Osteoblast (primary cell): ENCODE results near the gene KIF6. TPM values are rescaled to one million over a fixed set of nuclear protein-coding genes. Genes with fewer than 3 reads are reported as not detected.

Source experiments
- DNase-seq: peaks from one replicate; pipeline ENCODE4 v3.0.0; 2011; ENCODE audit warnings: low spot score, mixed read lengths; ENCODE audit not compliant: insufficient read length; ENCODE audit errors: missing footprints
- H2AFZ ChIP-seq: 2 replicates; pipeline ENCODE4 v1.6.0; 2011; ENCODE audit warnings: mild to moderate bottlenecking, low read length
- H3K27ac ChIP-seq: 2 replicates; pipeline ENCODE4 v1.5.1; 2011; ENCODE audit warnings: mild to moderate bottlenecking, low read depth, low read length, moderate library complexity
- H3K27me3 ChIP-seq: 2 replicates; pipeline ENCODE4 v1.6.0; 2012; ENCODE audit warnings: mild to moderate bottlenecking, control low read depth, inconsistent platforms, low read length, moderate library complexity; ENCODE audit not compliant: insufficient read depth
- H3K36me3 ChIP-seq: 2 replicates; pipeline ENCODE4 v1.5.1; 2011; ENCODE audit warnings: mild to moderate bottlenecking, low read length, control low read depth, moderate library complexity; ENCODE audit not compliant: insufficient read depth
- H3K4me1 ChIP-seq: 2 replicates; pipeline ENCODE4 v1.5.1; 2011; ENCODE audit warnings: mild to moderate bottlenecking, low read length, control low read depth, moderate library complexity; ENCODE audit not compliant: insufficient read depth
- H3K4me2 ChIP-seq: 2 replicates; pipeline ENCODE4 v1.6.0; 2011; ENCODE audit warnings: mild to moderate bottlenecking, low read length; ENCODE audit not compliant: insufficient read depth
- H3K4me3 ChIP-seq: fragments of 200-600 bp; sonication (generic); 3 replicates; pipeline ENCODE4 v1.5.1; 2012; ENCODE audit warnings: mild to moderate bottlenecking, low read length, inconsistent platforms; ENCODE audit not compliant: insufficient read depth
- H3K79me2 ChIP-seq: 2 replicates; pipeline ENCODE4 v1.6.0; 2012; ENCODE audit warnings: mild to moderate bottlenecking, low read length, control low read depth, inconsistent platforms; ENCODE audit not compliant: insufficient read depth
- H3K9me3 ChIP-seq: 2 replicates; pipeline ENCODE4 v1.5.1; 2011; ENCODE audit warnings: low read depth, low read length, control low read depth
- H4K20me1 ChIP-seq: 2 replicates; pipeline ENCODE4 v1.6.0; 2012; ENCODE audit warnings: mild to moderate bottlenecking, low read length, control low read depth; ENCODE audit not compliant: insufficient read depth
- total RNA-seq: library from RNA; depleted of rRNA; stranded (reverse); fragments of >200 nt; gene quantifications from 2 replicates; pipeline ENCODE4 v1.2.3, GENCODE V29; 2012
- TF ChIP-seq, protein P1 (sequence below): IDR thresholded peaks from 2 replicates; pipeline ENCODE4 v1.5.1; 2011; ENCODE audit warnings: mild to moderate bottlenecking, low read depth, low read length, moderate library complexity; ENCODE audit errors: extremely low read depth

KIF6 gene
- total RNA-seq, 1 donor: 1.4 TPM

DNA sequence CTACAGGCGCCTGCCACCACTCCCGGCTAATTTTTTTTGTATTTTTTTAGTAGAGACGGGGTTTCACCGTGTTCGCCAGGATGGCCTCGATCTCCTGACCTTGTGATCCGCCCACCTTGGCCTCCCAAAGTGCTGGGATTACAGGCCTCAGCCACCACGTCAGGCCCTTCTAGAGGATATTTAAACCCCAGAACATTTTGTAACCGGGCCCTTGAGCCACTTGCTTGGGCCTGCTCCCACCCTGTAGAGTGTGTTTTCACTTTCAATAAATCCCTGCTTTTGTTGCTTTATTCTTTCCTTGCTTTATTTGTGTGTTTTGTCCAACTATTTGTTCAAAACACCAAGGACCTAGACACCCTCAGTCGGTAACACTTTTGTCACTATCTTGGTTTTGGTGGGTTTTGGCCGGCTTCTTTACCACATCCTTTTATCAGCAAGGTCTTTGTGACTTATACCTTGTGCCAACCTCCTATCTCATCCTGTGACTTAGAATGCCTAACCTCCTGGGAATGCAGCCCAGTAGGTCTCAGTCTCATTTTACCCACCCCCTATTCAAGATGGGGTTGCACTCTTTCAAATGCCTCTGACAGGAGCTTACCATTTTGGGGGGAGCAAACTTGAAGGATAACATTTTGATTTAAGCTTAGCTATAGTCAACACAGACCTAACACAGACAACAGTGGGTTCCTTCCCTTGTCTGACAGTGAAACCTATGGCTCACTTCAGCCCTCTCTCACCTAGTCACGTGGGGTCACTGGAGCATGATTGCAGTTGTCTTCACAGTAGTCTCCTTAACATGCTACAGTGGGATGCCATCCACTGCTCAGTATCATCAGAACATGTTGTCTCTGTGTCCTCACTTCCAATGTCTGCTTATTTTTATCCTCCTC lies 27.9 kb upstream of the KIF6 start:
- Histone ChIP-seq H3K79me2 (no peaks in the 10 kb centered on the region), H3K36me3 (no peaks in the 10 kb centered on the region), H2AFZ (no peak overlapping the region), H3K4me1 (no peaks in the 10 kb centered on the region), H3K4me3 (no peak overlapping the region), H3K27me3 (no peaks in the 10 kb centered on the region), H4K20me1 (no peaks in the 10 kb centered on the region), H3K9me3 (no peaks in the 10 kb centered on the region), H3K27ac (no peak overlapping the region), H3K4me2 (no peak overlapping the region)
- no peak for DNase-seq
- TF ChIP-seq, protein P1, sequence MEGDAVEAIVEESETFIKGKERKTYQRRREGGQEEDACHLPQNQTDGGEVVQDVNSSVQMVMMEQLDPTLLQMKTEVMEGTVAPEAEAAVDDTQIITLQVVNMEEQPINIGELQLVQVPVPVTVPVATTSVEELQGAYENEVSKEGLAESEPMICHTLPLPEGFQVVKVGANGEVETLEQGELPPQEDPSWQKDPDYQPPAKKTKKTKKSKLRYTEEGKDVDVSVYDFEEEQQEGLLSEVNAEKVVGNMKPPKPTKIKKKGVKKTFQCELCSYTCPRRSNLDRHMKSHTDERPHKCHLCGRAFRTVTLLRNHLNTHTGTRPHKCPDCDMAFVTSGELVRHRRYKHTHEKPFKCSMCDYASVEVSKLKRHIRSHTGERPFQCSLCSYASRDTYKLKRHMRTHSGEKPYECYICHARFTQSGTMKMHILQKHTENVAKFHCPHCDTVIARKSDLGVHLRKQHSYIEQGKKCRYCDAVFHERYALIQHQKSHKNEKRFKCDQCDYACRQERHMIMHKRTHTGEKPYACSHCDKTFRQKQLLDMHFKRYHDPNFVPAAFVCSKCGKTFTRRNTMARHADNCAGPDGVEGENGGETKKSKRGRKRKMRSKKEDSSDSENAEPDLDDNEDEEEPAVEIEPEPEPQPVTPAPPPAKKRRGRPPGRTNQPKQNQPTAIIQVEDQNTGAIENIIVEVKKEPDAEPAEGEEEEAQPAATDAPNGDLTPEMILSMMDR: no peak

GRCh38 chr6:39746795-39747194 lies 21.6 kb upstream of the KIF6 start:
- DNase-seq: no peak
- no peaks in the 10 kb centered on the region for H3K36me3 ChIP-seq
- H4K20me1 ChIP-seq: no peaks in the 10 kb centered on the region
- H3K9me3 ChIP-seq: no peaks in the 10 kb centered on the region
- no peak overlapping the region for H3K4me3 ChIP-seq
- no peaks in the 10 kb centered on the region for H3K79me2 ChIP-seq
- TF ChIP-seq, protein P1: no peak
- no peak overlapping the region for H3K27ac ChIP-seq
- H3K4me1 ChIP-seq: no peaks in the 10 kb centered on the region
- H3K4me2 ChIP-seq: no peak overlapping the region
- H3K27me3 ChIP-seq: no peaks in the 10 kb centered on the region
- H2AFZ ChIP-seq: no peak overlapping the region

GRCh38 chr6:39733704-39734103 lies 8.5 kb upstream of the KIF6 start:
- Histone ChIP-seq H4K20me1 (no peaks in the 10 kb centered on the region), H2AFZ (no peak overlapping the region), H3K4me3 (no peak overlapping the region), H3K4me2 (no peak overlapping the region), H3K36me3 (no peaks in the 10 kb centered on the region), H3K27ac (no peak overlapping the region), H3K27me3 (no peaks in the 10 kb centered on the region), H3K79me2 (no peaks in the 10 kb centered on the region), H3K9me3 (no peaks in the 10 kb centered on the region), H3K4me1 (no peaks in the 10 kb centered on the region)
- TF ChIP-seq, protein P1: no peak
- no peak for DNase-seq

DNA sequence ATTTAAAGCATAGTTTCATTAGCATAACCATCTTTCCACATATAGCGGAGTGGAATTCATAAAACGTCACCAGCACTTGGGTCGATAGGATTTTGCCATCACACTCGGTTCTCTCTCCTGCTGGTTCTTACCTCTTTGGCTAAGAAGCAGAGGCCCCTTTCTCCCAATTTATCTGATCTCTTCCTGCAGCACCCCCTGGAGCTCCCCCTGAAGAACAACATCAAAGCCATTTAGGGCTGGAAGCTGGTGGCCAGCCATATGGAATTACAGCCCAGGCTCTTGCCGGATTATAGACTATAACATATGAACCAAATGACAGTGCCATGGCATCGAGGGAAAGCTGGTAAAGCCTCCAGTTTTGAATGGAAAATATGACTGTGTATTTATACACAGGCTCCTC lies 6.4 kb upstream of the KIF6 start:
- Histone ChIP-seq H3K27ac (no peak overlapping the region), H4K20me1 (no peaks in the 10 kb centered on the region), H3K9me3 (no peaks in the 10 kb centered on the region), H3K4me3 (no peak overlapping the region), H3K4me2 (no peak overlapping the region), H3K79me2 (no peaks in the 10 kb centered on the region), H3K36me3 (no peaks in the 10 kb centered on the region), H3K27me3 (no peaks in the 10 kb centered on the region), H2AFZ (no peak overlapping the region), H3K4me1 (no peaks in the 10 kb centered on the region)
- no peak for DNase-seq
- TF ChIP-seq, protein P1: no peak
